Activated T-helper 17 cell treated with anti-CD3 and anti-CD28 coated beads, Interleukin-2, amount 50 U/mL, for 72 hours (primary cell): ENCODE measurements around the gene ARHGEF5. TPM values are rescaled to one million over a fixed set of nuclear protein-coding genes. Genes with fewer than 3 reads are reported as not detected.

Source experiments
- total RNA-seq, 2 donors: library from RNA; stranded (reverse); gene quantifications; one replicate each; pipeline ENCODE4 v1.2.3, GENCODE V29; 2022

The ARHGEF5 gene
- total RNA-seq, 2 donors from 2014 or later = 8.2 to 17.6 TPM

Other genes starting within 250 kb of the ARHGEF5 start
- gene OR2A2, start 245.8 kb upstream of the ARHGEF5 start, total RNA-seq = not detected
- gene OR2A14, start 232.2 kb upstream of the ARHGEF5 start, total RNA-seq = not detected
- 1 to 10 TPM; 1.1 to 4.2 TPM for gene CTAGE4, start 171.9 kb upstream of the ARHGEF5 start, total RNA-seq
- gene ARHGEF35, start 159.6 kb upstream of the ARHGEF5 start, total RNA-seq = 1 to 10 TPM; 1.1 to 5.1 TPM
- not detected for gene OR2A42, start 115.8 kb upstream of the ARHGEF5 start, total RNA-seq
- gene OR2A7, start 90.6 kb upstream of the ARHGEF5 start, total RNA-seq = 1 to 10 TPM in 1 of 2 donors, under 1 TPM in 1; 0.80 to 5.3 TPM
- under 1 TPM; 0.28 to 0.61 TPM for gene CTAGE8, start 86.1 kb upstream of the ARHGEF5 start, total RNA-seq
- gene OR2A1, start 43.0 kb upstream of the ARHGEF5 start, total RNA-seq = under 1 TPM in 1 of 2 donors, not detected in 1; 0.05 TPM
- gene NOBOX, start 48.3 kb downstream of the ARHGEF5 start, total RNA-seq = not detected